ENCODE data around the gene LMX1A.

LMX1A gene

GRCh38 chr1:165381745-165382505 is 25.4 kb upstream of the LMX1A start:
- no peak for DNase-seq (ENCODE audit: low read depth)
- TF ChIP-seq CTCF (IDR thresholded peaks at IDR 0.05; ENCODE audit: insufficient read depth, low read depth, low read length, missing control alignments): no peak
- H3K4me3 ChIP-seq (ENCODE audit: low read depth, low read length): no peak overlapping the region

DNA sequence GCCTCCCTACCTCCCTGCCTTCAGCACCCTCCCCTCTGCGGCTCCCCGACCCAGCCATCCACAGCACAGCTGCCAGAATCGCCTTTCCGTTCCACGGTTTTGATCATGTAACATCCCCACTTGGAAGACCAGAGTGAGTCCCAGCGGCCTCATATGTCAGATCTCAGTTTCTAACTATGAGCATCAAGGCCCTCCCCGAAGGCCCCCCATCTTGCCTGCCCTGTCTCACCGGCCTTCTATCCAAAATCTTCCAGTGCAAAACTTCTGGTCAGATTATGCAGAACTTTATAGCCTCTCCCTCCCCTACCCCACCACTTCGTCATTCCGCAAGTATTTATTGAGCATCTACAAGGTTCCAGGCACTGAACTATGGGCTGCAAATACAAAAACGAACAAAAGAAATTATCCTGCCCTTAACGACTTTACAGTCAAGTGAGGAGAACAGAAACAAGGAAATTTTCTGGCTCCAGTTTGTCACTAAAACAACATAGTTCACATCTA is 20.3 kb upstream of the LMX1A start:
- no peak overlapping the region for H3K4me3 ChIP-seq (ENCODE audit: low read depth, low read length)
- DNase-seq (ENCODE audit: low read depth): no peak
- no peak for TF ChIP-seq CTCF (IDR thresholded peaks at IDR 0.05; ENCODE audit: insufficient read depth, low read depth, low read length, missing control alignments)

DNA sequence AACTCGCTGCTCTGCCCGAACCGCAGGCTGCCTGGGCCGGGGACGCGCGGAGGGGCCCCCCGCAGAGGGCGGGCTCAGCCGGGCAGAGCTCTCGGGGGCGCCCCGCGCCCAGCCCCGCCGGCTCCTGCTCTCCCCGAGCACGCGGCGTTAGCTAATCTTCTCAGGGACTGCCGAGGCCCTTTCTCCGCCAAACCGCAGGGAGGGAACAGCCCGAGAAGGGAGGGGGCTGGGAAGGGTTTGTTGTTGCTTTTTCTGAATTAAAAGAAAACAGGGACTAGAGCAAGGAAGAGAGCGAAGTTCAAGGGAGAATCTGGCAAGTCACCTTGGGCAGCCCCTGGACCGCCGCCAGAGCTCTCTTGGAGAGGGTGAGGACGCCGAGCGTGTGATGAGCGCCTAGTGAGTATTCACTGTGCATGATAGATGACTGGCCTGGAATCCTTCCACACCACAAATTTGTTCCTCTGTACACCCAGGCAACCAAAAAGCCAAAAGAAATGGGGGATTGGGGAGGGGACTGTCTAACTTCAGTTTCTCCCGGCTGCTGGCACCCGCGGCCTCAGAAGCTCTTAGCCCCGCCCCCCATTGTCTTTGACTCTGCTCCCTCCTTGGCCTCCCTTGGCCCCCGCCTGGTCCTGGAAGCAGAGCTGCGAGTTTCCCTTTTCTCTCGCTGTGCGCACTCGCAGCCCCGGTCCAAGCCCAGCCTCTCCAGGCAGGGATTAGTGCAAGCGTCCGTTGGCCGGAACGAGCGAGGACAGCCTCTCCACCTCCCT is 19.7 kb upstream of the LMX1A start:
- DNase-seq (ENCODE audit: low read depth): no peak
- H3K4me3 ChIP-seq (ENCODE audit: low read depth, low read length): no peak overlapping the region
- no peak for TF ChIP-seq CTCF (IDR thresholded peaks at IDR 0.05; ENCODE audit: insufficient read depth, low read depth, low read length, missing control alignments)

DNA sequence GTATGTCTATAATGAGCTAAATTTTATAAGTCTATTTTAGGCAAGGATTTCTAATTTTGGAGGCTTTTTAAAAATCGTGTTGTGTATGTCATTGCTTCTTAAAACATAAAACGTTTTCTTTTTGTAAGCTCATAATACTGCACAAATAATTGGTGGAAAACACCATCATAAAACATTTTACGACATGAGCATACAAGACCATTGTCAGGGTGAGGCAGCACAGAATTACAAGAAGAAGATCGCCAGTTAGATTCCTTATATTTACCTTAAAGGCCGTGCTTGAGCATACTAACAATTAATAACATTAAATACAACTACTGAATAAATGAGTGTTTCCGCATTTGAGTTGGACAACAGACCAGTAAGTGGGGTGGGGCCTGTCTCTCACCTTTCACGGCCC is 19.1 kb upstream of the LMX1A start:
- no peak for TF ChIP-seq CTCF (IDR thresholded peaks at IDR 0.05; ENCODE audit: insufficient read depth, low read depth, low read length, missing control alignments)
- H3K4me3 ChIP-seq (ENCODE audit: low read depth, low read length): no peak overlapping the region
- DNase-seq (ENCODE audit: low read depth): no peak

- no peak for TF ChIP-seq CTCF (IDR thresholded peaks at IDR 0.05; ENCODE audit: insufficient read depth, low read depth, low read length, missing control alignments)
- no peak overlapping the region for H3K4me3 ChIP-seq (ENCODE audit: low read depth, low read length)
- no peak for DNase-seq (ENCODE audit: low read depth)
Observed at GRCh38 chr1:165371588-165372225, 15.2 kb upstream of the LMX1A start.

- peak; percentile 50 for DNase-seq (ENCODE audit: low read depth)
- TF ChIP-seq CTCF (IDR thresholded peaks at IDR 0.05; ENCODE audit: insufficient read depth, low read depth, low read length, missing control alignments): peak; percentile 90
- H3K4me3 ChIP-seq (ENCODE audit: low read depth, low read length): no peak overlapping the region
Observed at GRCh38 chr1:165369255-165369848, 12.8 kb upstream of the LMX1A start.

All from GM12865 (cell line).